Stimulated activated CD8-positive, alpha-beta memory T cell treated with anti-CD3 and anti-CD28 coated beads, Interleukin-12 subunit alpha, Interleukin-12 subunit beta, amount 100 ng/mL, for 4 hours (primary cell): Measurements from ENCODE around the gene BOC.

Source experiments
- DNase-seq: peaks from one replicate; pipeline ENCODE4 v3.0.0-alpha.2; 2020; ENCODE audit warnings: low read depth

Gene BOC

GRCh38 chr3:113251817-113252216 lies 40.5 kb downstream of the BOC start:
- DNase-seq: no peak

- no peak for DNase-seq
These were observed 41.2 kb downstream of the BOC start for GRCh38 chr3:113252553-113252952.

- no peak for DNase-seq
These were observed 42.3 kb downstream of the BOC start for GRCh38 chr3:113253702-113254101.

GRCh38 chr3:113254171-113254947 lies 43.0 kb downstream of the BOC start:
- no peak for DNase-seq

GRCh38 chr3:113255100-113255853 lies 43.9 kb downstream of the BOC start:
- no peak for DNase-seq

- DNase-seq: no peak
These were observed 44.7 kb downstream of the BOC start for GRCh38 chr3:113255854-113256615.

- no peak for DNase-seq
These were observed 47.0 kb downstream of the BOC start for GRCh38 chr3:113258361-113258760.

- DNase-seq: no peak
These were observed 47.8 kb downstream of the BOC start for GRCh38 chr3:113259196-113259595.

- DNase-seq: no peak
These were observed 49.8 kb downstream of the BOC start for GRCh38 chr3:113261063-113261625.

- DNase-seq: no peak
These were observed 50.4 kb downstream of the BOC start for GRCh38 chr3:113261626-113262303.

GRCh38 chr3:113262304-113262665 lies 50.9 kb downstream of the BOC start:
- DNase-seq: no peak

GRCh38 chr3:113263020-113263419 lies 51.7 kb downstream of the BOC start:
- no peak for DNase-seq

- DNase-seq: no peak
These were observed 52.4 kb downstream of the BOC start for GRCh38 chr3:113263778-113264177.

- DNase-seq: no peak
These were observed 53.1 kb downstream of the BOC start for GRCh38 chr3:113264283-113265131.

- no peak for DNase-seq
These were observed 53.9 kb downstream of the BOC start for GRCh38 chr3:113265231-113265630.

GRCh38 chr3:113266738-113267137 lies 55.4 kb downstream of the BOC start:
- DNase-seq: no peak

GRCh38 chr3:113268311-113268710 lies 57.0 kb downstream of the BOC start:
- no peak for DNase-seq

GRCh38 chr3:113268942-113269341 lies 57.6 kb downstream of the BOC start:
- no peak for DNase-seq

- DNase-seq: no peak
These were observed 58.3 kb downstream of the BOC start for GRCh38 chr3:113269661-113270060.

- DNase-seq: no peak
These were observed 58.7 kb downstream of the BOC start for GRCh38 chr3:113270068-113270467.

- DNase-seq: no peak
These were observed 59.4 kb downstream of the BOC start for GRCh38 chr3:113270786-113271185.
